NCI-H1417 (cell line): Measurements from ENCODE around the gene PRDM4.

Experiments
- DNase-seq, 3 experiments: peaks; one replicate each; lab custom pipeline; 2025; lab: John Stamatoyannopoulos, UW

Gene PRDM4, protein sequence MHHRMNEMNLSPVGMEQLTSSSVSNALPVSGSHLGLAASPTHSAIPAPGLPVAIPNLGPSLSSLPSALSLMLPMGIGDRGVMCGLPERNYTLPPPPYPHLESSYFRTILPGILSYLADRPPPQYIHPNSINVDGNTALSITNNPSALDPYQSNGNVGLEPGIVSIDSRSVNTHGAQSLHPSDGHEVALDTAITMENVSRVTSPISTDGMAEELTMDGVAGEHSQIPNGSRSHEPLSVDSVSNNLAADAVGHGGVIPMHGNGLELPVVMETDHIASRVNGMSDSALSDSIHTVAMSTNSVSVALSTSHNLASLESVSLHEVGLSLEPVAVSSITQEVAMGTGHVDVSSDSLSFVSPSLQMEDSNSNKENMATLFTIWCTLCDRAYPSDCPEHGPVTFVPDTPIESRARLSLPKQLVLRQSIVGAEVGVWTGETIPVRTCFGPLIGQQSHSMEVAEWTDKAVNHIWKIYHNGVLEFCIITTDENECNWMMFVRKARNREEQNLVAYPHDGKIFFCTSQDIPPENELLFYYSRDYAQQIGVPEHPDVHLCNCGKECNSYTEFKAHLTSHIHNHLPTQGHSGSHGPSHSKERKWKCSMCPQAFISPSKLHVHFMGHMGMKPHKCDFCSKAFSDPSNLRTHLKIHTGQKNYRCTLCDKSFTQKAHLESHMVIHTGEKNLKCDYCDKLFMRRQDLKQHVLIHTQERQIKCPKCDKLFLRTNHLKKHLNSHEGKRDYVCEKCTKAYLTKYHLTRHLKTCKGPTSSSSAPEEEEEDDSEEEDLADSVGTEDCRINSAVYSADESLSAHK

GRCh38 chr12:107760809-107761501 lies at the start of gene PRDM4:
TSS of gene PRDM4 (minus strand) at chr12:107761137. CDS start at chr12:107760515, 622 bp downstream.
- peak; percentile 98 to 99 (median 99) for DNase-seq

- DNase-seq, result no peak
Measured at GRCh38 chr12:107807471-107808150, 46.7 kb upstream of the PRDM4 start.

GRCh38 chr12:107805488-107806180 lies 44.7 kb upstream of the PRDM4 start:
- DNase-seq, result no peak

DNA sequence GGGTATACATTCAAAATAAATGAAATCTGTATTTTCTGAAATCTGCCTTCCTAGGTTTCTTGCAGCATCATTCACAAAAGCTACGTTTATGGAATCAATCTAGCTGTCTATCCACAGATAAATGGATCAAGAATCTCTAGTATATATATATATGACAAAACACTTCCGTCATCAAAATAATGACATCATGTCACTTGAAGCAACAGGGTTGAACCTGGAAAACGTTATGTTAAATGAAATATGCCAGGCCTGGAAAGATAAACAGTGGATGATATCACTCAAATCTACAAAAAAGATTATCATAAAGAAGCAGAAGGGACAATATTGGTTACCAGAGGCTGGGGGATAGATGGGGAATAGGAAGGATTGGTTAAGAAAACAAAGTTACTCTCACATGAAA lies 42.2 kb upstream of the PRDM4 start:
- DNase-seq, result no peak

- no peak for DNase-seq
Measured at GRCh38 chr12:107801150-107801549, 40.2 kb upstream of the PRDM4 start.

- no peak for DNase-seq
Measured at GRCh38 chr12:107798580-107798979, 37.6 kb upstream of the PRDM4 start.

DNA sequence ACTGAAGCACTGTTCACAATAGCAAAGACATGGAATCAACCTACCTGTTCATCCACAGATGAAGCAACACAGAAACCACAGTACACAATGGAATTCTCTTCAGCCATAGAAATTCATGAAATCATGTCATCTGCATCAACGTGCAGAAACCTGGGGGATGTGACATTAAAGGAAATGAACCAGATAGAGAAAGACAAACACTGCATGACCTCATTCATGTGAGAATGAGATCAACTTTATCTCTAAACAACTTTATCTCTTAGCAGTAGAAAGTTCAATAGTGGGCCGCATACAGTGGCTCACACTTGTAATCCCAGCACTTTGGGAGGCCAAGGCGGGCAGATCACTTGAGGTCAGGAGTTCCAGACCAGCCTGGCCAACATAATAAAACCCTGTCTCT lies 33.5 kb upstream of the PRDM4 start:
- no peak for DNase-seq

DNA sequence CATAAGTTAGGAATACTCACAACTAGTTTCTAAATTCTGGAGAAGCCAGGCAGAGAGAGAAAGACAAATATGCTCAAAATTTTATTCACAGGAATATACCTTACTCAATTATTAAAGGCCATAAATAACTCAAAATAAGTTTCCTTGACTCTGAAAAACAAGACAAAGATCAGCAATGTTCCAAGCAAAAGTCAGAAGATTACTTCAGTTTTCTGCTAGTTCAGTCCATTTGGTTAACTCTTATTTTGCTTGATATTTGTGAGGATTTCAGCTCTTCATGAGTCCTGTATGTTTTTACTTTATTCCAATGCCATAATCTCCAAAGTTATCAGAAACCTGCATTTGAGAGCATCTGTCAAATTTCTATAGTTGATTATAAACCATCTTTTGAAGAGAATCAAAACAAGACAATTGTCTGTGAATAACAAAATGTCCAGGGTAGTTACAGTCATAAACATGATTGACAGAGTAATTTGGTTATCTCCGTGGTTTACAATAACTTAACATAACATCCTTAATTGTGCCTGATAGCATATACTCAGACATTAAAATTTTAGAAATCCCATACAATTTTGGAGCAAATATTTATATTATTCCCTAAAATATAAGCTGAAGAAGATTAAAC lies 30.6 kb upstream of the PRDM4 start:
- DNase-seq, result no peak

DNA sequence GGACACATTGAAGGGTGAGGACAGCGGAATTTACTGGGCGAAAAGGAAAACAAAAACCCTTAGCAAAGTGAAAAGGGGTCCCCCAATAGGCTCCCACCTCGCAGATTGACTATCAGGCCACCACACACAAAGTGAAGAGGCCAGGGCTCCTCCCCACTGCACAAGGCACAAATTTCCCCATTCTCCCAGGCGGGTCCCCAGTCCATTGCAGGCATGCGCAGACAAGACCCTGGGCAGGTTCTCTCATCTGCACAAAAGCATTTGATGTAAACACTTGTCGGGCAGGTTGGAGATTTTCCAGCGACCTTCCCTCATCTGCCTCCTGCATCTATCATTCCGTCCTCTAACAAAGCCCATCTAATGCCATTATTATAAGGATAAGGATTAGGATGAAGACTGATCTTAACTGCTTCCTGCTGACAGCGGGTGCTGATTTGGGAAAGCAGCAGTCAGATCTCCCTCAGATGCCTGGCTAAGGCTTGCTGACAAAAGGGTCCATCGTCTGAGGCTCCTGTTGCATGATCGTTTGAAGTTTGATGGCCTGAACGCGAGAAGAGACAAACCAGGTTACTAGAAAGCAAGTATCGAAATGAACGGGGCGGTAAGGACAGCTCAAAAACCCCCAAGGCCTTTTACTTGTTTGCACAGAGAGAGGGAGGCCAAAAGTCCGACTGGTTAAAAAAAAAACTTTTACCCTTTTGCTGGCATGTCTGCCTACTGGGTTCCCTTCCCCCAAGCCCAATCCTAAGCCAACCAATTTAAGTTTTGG lies 27.9 kb upstream of the PRDM4 start:
- DNase-seq, result no peak

DNA sequence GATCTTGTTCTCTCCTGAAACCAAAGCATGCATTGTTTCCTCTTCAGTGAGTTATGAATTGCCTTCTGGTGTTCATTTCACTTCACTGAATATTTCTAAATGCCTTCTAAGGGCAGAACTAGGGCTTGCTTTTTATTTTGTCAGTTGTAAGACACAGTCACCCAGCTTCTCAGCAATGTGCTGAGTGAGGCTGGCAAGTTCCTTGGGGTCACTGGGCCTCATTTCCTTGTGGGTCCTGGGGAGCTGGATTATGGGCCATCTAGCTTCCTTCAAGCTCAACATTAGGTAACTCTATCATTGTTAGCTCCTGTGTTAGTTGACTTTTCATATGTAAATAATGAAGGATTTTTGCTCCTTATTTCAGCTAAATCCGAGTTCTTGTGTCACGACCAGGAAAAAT lies 27.3 kb upstream of the PRDM4 start:
- DNase-seq, result no peak

- DNase-seq, result no peak
Measured at GRCh38 chr12:107783406-107784376, 22.8 kb upstream of the PRDM4 start.

DNA sequence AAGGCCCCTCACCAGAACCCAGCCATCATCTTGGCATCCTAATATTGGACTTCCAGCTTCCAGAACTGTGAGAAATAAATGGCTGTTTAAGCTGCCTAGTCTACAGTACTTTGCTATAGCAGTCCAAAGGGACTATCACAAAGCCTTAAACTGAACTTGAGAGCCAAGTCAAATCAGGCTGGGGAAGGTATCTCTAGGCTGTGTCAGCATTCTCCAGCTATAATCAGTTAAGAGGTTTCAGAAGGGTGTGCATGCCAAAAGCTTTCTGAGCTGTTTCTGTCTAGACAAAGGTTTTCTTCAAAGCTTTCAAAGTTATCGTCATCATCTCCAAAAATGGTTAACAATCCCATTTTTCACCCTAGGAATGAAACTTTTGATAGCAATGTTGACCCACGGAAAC lies 21.1 kb upstream of the PRDM4 start:
- no peak for DNase-seq

GRCh38 chr12:107780298-107780697 lies 19.4 kb upstream of the PRDM4 start:
- no peak for DNase-seq

- no peak for DNase-seq
Measured at GRCh38 chr12:107779077-107779831, 18.3 kb upstream of the PRDM4 start.

DNA sequence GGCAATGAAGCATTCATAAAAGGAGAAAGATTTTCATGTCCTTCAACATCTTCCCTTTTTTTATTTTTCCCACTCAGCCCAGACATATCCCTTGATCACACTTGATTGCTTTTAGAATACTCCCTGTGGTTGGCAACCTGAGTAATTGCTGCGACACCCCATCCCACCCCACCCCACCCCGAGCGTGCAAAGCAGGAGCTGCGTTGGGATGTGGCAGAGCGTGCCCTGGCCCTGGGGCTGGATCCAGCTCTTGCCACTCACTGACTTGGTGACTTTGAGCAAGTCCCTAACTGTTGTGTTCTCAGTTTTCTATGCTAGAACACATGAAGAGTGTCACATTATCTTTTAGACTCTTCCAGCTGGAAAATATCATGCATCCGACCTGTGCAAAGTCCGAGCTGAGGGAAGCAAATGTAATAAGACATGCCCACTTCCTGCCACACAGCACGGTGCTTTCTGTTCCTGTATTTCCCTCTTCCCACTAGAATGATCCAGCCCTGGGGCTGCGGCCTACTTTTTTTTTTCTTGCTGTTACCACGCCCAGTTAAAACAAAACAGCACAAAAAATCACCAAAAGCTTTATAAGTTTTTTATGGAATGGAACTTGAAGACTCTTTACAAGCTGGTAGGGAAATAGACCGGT lies 17.6 kb upstream of the PRDM4 start:
- peak in 1 of 3 experiments; percentile 14 for DNase-seq

- DNase-seq, result no peak
Measured at GRCh38 chr12:107776171-107776570, 15.2 kb upstream of the PRDM4 start.

DNA sequence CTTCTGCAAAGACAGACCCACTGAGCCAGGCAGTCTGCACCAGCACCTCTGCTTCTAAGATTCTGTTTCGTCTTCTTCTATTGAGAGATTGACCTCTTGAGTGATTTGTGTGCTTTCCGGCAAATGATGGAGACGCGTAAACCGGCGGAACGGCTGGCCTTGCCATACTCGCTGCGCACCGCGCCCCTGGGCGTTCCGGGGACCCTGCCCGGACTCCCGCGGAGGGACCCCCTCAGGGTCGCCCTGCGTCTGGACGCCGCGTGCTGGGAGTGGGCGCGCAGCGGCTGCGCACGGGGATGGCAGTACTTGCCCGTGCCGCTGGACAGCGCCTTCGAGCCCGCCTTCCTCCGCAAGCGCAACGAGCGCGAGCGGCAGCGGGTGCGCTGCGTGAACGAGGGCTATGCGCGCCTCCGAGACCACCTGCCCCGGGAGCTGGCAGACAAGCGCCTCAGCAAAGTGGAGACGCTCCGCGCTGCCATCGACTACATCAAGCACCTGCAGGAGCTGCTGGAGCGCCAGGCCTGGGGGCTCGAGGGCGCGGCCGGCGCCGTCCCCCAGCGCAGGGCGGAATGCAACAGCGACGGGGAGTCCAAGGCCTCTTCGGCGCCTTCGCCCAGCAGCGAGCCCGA lies 14.3 kb upstream of the PRDM4 start:
- peak in 1 of 3 experiments; percentile 20 for DNase-seq
